Stimulated activated CD4-positive, alpha-beta T cell treated with anti-CD3 and anti-CD28 coated beads, TNF-alpha, amount 100 ng/mL, for 24 hours (primary cell): ENCODE results near the gene ZKSCAN5.
"Not testable (repeated sequence)": the region's sequence is repeated elsewhere in the genome, so short reads cannot be mapped to it uniquely, and the experiment has no call there.

Experiments
- DNase-seq, 3 experiments: peaks; one replicate each; pipeline ENCODE4 v3.0.0-alpha.2; 2020; ENCODE audit warnings: low read depth in 3 of 3

The ZKSCAN5 gene

DNA sequence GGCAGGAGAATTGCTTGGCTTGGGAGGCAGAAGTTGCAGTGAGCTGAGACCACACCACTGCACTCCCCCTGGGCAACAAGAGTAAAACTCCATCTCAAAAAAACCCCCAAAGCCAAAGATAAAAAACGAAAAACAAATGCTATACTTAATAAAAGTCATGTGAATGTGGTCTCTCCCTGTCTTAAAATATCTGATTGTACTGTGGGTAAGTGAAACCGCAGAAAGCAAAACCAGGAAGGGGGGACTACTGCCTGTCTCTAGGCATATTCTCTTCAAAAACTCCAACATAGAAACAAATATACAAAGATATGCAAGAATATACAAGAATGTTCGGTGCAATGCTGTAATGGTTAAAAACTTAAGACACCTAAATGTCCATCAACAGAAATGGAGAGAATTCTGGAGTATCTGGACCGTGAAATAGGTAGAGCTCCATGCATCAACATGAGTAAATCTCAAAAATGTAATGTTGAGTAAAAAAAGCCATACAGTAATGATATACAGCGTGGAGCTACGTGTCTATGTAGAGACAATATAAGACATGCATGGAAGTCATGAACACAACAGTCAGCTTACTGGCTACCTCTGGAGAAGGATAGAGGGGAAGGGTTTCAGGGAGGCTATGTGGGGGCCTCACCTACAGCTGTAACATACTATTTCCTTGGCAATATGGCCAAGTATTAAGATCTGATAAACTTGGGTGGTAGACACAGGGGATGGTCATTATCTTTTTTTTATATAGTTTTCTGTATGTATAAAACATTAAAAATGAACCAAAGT lies 6.5 kb upstream of the ZKSCAN5 start:
- no peak for DNase-seq

DNA sequence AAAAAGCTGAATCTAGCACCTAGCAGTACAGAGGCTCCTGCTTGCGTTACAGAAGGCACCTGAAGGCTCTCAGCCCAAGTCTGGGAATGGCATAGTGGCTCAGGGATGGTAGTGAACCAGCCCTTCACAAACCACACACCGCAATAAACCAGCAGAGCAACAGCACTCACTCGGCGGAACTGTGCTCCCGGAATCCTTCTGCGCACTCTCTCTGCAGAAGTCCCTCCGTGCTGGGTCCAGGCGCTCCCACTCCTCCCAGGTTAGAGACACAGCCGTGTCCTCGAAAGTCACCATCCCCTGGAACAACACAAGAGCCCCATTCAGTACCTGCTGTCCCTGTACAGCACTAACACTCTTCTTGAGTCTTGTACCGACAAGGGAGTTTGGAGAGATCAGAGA lies 5.9 kb upstream of the ZKSCAN5 start:
- DNase-seq, result no peak

DNA sequence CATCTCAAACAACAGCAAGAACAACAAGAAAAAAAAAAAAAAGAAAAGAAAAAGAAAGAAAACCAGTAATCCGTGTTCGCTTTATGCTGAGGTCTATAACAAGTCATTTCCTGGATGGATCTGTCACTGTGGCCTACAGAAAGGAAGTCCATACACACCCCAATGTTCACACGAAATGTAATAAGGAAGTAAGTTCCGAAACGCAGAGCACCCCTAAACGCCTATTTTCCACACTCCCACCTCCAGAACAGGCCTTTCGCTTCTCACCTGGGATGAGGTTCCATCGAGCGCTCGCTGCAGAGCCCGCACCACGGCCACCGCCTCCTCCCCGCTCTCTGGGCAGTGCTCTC lies 5.1 kb upstream of the ZKSCAN5 start:
- DNase-seq, result no peak

DNA sequence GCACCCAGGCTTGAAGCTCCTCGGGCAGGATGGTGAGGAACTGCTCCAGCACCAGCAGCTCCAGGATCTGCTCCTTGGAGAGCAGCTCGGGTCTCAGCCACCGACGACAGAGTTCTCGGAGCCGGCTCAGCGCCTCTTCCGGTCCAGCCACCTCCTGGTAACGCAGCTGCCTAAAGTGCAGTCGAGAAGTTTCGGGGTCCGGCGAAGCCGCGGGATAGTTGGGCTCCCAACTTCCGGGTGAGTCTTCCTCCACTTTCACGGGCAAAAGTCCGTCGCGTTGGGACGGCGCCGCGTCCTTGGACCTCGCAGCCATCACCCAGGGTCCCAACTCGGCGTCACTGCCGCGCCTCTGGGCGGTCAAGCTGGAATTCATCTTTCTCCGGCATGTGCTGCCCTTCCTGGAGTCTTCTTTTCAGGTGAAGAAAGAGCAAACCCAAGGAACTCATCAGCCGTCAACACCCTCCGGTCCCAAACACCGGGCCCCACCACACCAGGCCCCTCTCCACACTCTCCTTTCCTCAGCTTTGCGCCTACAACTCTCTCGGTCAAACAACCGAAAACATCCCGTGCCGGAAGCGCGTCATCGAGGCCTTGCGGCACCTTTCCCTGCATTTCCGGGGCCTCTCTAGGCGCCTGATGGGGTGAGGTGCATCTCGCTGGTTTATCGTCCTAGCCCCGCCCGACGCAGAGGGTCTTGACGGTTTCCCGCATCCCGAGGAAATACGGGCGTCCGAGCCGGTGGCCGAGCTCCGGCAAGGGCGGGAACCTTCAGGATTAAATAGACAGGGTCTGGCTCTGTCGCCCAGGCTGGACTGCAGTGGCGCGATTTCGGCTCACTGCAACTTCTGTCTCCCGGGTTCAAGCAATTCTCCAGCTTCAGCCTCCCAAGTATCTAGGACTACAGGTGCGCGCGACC lies 4.5 kb upstream of the ZKSCAN5 start, which contains the start of gene ZNF394:
Gene ZNF394, minus strand, starts transcription at position 561 of the 916 bp plus-strand sequence. Its CDS starts 188 bp downstream, at position 373.
- peak; percentile 80 to 87 (median 83) for DNase-seq

DNA sequence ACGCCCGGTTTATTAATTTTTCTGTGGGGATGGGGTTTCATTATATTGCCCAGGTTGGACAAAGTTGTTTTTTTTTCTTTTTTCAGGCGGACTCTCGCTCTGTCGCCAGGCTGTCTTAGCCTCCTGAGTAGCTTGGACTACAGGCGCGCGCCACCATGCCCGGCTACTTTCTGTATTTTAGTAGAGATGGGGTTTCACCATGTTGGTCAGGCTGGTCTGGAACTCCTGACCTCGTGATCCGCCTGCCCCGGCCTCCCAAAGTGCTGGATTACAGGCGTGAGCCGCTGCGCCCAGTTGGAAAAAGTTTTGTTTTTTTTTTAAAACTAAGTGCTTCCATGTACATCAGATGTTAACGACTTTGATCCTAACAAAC lies 3.8 kb upstream of the ZKSCAN5 start:
- no peak for DNase-seq

DNA sequence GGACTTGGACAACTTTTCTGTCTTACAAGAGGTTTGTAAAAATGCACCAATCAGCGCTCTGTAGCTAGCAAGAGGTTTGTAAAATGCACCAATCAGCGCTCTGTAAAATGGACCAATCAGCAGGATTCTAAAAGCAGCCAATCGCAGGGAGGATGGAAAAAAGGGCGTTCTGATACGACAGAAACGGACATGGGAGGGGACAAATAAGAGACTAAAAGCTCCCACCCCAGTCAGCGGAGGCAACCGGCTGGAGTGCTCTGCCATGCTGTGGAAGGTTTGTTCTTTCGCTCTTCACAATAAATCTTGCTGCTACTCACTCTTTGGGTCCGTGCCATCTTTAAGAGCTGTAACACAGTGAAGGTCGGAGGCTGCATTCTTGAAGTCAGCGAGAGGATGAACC lies 3.2 kb upstream of the ZKSCAN5 start:
- DNase-seq, result not testable (repeated sequence)

DNA sequence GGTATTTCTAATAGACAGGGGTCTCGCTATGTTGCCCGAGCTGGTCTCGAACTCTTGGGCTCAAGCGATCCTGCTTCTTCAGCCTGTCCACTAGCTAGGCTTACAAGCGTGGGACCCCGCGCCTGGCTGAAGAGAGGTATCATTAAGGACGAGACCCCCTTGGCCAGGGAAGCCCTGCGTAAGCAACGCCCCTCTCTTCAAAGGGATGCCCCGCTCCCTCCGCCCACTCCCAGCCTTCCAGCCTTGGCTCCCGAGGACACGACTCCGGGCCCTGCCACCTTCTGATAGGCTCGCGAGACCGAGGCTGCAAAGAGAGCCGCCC lies 220 bp upstream of the ZKSCAN5 start:
- DNase-seq, result no peak

DNA sequence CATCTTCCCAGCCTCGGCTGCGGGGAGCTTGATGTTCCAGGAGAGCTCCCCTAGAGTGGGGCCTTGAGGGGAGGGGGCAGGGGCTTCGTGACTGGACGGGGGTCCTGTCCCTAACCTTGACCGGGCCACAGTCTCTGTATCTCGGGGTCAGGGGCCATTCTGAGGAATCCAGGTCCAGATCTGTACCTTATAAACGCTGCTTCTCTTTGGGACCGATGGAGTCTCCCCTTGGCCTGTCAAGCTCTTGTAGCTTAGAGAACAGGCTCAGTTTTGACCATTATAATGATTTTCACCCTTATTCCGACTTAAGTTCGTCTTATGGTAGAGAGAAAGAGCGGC lies 831 bp downstream of the ZKSCAN5 start:
- no peak for DNase-seq

DNA sequence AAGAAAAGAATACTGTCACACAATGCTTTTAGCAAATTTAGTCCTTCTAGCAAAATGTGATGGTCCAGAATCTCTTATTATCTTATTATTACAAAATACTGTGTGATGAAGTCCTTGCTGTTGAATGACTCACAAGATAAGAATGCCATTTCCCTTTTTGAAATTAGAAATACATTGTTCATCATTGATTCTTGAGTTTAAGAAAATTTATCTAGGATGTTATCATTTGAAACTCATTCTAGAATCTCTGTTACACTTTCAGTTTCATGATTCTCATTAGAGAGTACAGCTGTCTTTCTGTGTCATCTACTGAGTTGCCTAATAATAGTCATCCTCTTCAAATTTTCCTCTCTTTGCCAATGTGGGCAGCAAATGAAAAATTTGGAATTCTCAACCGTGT lies 9.6 kb downstream of the ZKSCAN5 start:
- no peak for DNase-seq

DNA sequence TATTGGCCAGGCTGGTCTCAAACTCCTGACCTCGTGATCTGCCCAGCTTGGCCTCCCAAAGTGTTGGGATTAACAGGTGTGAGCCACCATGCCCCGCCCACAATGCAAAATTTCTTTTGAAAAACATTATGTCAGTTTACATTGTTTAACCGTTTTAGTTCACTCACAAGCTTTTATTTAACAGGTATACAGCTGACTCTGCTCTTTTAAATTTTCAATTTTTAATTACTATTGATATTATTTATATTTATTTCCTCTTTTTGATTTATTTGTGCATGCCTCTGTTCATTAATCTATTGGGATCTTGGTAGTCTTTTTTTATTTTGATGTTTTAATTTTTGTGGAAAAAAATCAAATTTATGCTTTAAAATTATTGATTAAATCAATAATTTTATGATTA lies 16.9 kb downstream of the ZKSCAN5 start:
- DNase-seq, result no peak

DNA sequence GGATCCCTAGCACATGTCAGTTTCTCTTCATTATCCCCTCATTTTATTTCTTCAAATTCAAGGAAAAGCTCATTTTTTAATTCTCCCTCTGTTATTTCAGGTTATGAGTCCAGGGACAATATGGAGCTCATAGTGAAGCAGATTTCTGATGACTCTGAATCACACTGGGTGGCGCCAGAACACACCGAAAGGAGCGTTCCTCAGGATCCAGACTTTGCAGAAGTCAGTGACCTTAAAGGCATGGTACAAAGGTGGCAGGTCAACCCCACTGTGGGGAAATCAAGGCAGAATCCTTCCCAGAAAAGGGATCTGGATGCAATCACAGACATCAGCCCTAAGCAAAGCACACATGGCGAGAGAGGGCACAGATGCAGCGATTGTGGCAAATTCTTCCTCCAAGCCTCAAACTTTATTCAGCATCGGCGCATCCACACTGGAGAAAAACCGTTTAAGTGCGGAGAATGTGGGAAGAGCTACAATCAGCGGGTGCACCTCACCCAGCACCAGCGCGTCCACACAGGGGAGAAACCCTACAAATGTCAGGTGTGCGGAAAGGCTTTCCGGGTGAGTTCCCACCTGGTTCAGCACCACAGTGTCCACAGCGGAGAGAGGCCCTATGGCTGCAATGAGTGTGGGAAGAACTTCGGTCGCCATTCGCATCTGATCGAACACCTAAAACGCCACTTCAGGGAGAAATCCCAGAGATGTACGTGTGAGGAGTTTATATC lies 21.4 kb downstream of the ZKSCAN5 start:
- peak in 1 of 3 experiments; percentile 9 for DNase-seq

DNA sequence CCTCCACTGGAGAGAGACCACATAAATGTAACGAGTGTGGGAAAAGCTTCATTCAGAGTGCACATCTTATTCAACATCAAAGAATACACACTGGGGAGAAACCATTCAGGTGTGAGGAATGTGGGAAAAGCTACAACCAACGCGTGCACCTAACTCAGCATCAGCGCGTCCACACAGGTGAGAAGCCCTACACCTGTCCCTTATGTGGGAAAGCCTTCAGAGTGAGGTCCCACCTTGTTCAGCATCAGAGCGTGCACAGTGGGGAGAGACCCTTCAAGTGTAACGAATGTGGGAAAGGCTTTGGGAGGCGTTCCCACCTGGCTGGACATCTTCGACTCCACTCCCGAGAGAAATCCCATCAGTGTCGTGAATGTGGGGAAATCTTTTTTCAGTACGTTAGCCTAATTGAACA lies 26.9 kb downstream of the ZKSCAN5 start:
- no peak for DNase-seq

DNA sequence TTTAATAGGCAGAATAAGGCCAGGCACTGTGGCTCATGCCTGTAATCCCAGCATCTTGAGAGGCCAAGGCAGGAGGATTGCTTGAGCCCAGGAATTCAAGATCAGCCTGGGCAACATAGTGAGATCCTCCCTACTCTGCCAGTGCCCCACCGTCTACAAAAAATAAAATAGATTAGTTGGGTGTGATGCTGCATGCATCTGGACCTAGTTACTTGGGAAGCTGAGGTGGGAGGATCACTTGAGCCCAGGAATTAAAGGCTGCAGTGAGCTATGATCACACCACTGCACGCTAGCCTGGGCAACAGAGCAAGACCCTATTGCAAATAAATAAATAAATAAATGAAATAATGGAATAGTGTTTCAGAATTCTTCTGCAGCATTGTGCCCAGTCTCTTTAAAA lies 31.2 kb downstream of the ZKSCAN5 start:
- no peak for DNase-seq

DNA sequence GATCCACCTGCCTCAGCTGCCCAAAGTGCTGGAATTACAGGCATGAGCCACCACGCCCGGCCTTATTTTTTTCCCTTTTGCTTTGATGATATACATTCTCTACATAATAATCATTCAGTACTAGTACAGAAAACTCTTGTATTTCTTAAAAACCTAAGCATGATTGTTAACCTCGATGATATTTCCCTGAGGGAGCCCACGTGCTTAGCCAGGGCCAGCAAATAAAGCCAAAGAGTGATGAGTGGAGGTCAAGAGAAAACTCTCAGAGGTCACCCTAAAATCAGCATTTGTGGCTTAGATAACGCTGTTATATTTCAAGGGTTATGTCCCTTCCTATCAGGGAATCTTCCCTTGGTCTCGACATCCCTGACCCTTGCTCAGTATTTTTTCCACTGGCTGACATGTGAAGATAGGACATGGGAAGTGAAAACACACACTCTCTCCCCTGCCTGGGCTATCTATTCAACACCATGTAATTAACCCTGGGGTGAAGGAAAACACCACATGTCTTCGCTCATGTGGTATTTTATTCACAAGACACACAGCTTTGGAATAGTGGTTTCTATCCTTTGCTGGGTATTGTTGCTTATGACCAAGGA lies 34.9 kb downstream of the ZKSCAN5 start:
- DNase-seq, result no peak

DNA sequence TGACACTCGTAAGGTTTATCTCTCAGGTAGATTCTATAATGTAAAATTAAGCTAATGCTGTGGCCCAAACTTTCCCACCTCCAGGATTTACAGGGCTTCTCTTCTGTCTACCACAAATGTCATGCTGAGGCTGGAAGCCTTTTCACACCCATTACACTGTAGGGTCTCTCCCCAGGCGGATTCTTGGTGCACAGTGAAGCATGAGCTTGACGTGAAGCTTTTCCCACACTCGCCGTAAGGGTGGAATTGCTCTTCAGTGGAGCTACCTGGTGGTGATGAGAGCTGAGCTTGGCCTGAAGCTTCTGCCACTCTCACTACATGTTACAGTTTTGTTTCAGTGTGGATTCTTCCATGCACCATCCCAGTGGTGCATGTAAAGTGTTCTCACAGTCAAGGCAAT lies 36.1 kb downstream of the ZKSCAN5 start:
- DNase-seq, result no peak

DNA sequence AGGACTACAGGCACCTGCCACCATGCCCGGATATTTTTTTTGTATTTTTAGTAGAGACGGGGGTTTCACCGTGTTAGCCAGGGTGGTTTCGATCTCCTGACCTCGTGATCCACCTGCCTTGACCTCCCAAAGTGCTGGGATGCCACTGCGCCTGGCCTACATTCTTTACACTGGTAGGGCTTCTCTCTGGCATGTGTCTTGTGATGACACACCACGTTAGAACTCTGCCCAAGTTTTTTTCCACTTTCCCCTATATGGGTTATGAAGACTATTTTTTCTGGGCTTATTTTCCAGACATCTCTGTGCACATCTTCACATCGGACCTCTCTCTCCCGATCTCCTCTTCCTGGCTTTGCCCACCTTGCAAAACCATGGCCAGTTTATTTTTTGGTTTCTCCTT lies 36.8 kb downstream of the ZKSCAN5 start:
- no peak for DNase-seq

DNA sequence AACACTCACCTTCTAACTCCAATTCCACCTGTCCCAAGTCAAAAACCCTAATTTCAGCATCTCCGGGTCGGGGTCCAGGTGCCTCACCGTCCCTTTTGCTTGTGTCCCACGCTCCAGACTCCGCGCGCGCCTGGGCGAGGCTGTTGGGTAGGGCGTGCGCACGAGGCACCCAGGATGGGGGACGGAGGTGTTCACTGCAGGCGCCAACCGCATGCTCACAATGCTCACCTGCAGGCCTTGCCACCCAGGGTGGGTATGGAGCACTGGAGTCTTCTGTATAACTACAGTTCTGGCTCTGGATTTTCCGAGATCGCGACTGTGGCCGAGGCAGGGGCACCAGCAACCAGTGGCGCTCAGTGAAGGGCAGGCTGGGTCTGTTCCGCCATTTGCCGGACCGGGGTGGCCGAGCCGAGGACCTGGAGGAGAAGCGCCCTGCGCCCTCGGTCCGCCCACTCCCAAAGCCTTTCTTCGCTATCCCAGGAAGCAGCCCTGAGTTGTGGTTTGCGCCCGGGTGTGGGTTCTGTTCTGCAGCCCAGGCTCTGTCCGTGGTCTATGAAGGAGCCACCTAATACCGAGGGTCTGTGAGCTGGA lies 38.7 kb downstream of the ZKSCAN5 start:
- DNase-seq, result no peak

DNA sequence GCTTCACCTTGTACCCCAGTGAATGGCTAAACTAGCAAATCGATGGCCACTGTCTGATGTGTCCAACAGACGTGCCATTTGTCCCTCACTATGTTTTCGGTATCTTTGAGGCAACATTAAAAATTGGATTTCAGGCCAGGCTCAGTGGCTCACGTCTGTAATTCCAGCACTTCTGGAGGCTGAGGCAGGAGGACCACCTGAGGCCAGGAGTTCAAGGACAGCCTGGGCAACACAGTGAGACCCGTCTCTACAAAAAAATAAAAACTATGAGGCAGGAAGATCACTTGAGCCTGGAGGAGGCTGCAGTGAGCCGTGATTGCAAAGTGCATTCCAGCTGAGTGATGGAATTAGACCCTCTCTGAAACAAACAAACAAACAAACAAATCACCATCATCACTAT lies 39.5 kb downstream of the ZKSCAN5 start:
- DNase-seq, result no peak

DNA sequence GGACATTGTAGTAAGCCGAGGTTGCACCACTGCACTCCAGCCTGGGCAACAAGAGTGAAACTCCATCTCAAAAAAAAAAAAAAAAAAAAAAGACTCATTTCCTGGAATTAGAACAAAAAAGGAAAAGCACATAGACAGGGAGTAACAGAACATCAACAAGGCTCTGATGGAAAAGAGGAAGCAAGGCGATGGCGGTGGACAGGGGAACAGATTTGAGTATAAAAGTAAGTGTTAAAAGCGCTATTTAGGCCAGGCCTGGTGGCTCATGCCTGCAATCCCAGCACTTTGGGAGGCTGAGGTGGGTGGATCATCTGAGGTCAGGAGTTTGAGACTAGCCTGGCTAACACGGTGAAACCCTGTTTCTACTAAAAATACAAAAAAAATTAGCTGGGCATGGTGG lies 40.8 kb downstream of the ZKSCAN5 start:
- not testable (repeated sequence) for DNase-seq

DNA sequence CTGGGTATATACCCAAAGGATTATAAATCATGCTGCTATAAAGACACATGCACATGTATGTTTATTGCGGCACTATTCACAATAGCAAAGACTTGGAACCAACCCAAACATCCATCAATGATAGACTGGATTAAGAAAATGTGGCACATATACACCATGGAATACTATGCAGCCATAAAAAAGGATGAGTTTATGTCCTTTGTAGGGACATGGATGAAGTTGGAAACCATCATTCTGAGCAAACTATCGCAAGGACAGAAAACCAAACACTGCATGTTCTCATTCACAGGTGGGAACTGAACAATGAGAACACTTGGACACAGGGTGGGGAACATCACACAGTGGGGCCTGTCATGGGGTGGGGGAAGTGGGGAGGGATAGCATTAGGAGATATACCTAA lies 45.1 kb downstream of the ZKSCAN5 start:
- DNase-seq, result not testable (repeated sequence)

DNA sequence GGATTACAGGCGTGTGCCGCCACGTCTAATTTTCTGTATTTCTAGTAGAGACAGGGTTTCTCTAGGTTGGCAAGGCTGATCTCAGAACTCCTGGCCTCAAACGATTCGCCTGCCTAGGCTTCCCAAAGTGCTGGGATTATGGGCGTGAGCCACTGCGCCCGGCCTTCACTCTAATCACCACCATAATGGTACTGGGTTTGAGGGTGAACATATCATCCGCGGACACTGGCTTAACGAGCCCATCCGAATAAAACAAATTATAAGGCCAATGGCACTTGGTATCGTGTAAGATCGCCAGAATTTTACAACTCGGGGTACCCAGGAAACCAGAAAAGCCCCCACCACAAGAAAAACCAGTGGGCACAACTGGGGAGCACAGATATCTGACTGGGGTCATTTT lies 46.9 kb downstream of the ZKSCAN5 start:
- no peak for DNase-seq
